H1 (cell line): ENCODE measurements around the gene CDH11. TPM values are rescaled to one million over a fixed set of nuclear protein-coding genes. Genes with fewer than 3 reads are reported as not detected.

ENCODE experiments used
- BCL11A ChIP-seq, 2 experiments: IDR thresholded peaks; one replicate each; pipeline ENCODE4 v1.6.1; 2011; ENCODE audit warnings: low read depth in 2 of 2, low read length in 2 of 2, mild to moderate bottlenecking in 2 of 2
- CEBPB ChIP-seq: IDR thresholded peaks from 2 replicates; pipeline ENCODE4 v1.6.1; 2012; ENCODE audit warnings: low read depth, low read length
- CHD7 ChIP-seq: fragments of 300-600 bp; sonication (generic); IDR thresholded peaks from 2 replicates; pipeline ENCODE4 v1.7.1; 2012; ENCODE audit warnings: low read length, moderate library complexity, mild to moderate bottlenecking, inconsistent platforms; ENCODE audit not compliant: insufficient replicate concordance
- EZH2 ChIP-seq: fragments of 200-600 bp; sonication (generic); IDR thresholded peaks from 2 replicates; pipeline ENCODE4 v1.7.1; 2012; ENCODE audit warnings: low read depth, mild to moderate bottlenecking, moderate library complexity, low read length, inconsistent platforms; ENCODE audit not compliant: severe bottlenecking
- NANOG ChIP-seq: IDR thresholded peaks from 2 replicates; pipeline ENCODE4 v1.6.1; 2011; ENCODE audit warnings: low read length, low read depth, mild to moderate bottlenecking, inconsistent platforms; ENCODE audit not compliant: insufficient read depth, poor library complexity, severe bottlenecking
- RBBP5 ChIP-seq: IDR thresholded peaks from 2 replicates; pipeline ENCODE4 v1.7.1; 2012; ENCODE audit warnings: low read depth, mild to moderate bottlenecking, inconsistent platforms, low read length, moderate library complexity, borderline replicate concordance
- SAP30 ChIP-seq: fragments of 300-600 bp; sonication (generic); IDR thresholded peaks from 2 replicates; pipeline ENCODE4 v1.7.1; 2012; ENCODE audit warnings: low read length, moderate library complexity, mild to moderate bottlenecking, inconsistent platforms; ENCODE audit not compliant: insufficient read depth, insufficient replicate concordance
- SIN3A ChIP-seq, 2 experiments: IDR thresholded peaks in 1 of 2; conservative IDR thresholded peaks in 1 of 2; 2 replicates each; pipeline ENCODE4 v1.6.1; 2011 to 2012; ENCODE audit warnings: low read length in 2 of 2, improper control_type of control experiment in 1 of 2, low read depth in 1 of 2, mild to moderate bottlenecking in 1 of 2
- SP4 ChIP-seq: IDR thresholded peaks from 2 replicates; pipeline ENCODE4 v1.6.1; 2012; ENCODE audit warnings: low read length, inconsistent platforms
- polyA plus RNA-seq, 7 experiments: library from polyadenylated mRNA; depleted of rRNA in 3 of 7; stranded (reverse) in 5 of 7; unstranded in 2 of 7; fragments of >200 nt in 5 of 7; fragments of 200-250 nt in 2 of 7; gene quantifications; 1 replicate in 5 of 7; 2 replicates in 1 of 7; 4 replicates in 1 of 7; pipeline versions ENCODE4 v1.2.1 to v1.2.3, GENCODE V29; 2011 to 2013; ENCODE audit warnings: missing spikeins in 2 of 7, mixed read lengths in 2 of 7
- total RNA-seq: library from RNA; stranded (reverse); fragmentation: NEBNext Ultra II Directional; extraction: Animal tissue kit (Norgen Biotek cat#: 25700); gene quantifications from 2 replicates; pipeline ENCODE4 v1.2.1, GENCODE V29; 2021

CDH11 gene
- total and polyA plus RNA-seq, 2 of the 8 experiments (the other 6 are each of a cell fraction or from before 2014, with no cell fraction given) = 3.3 to 8.4 TPM

DNA sequence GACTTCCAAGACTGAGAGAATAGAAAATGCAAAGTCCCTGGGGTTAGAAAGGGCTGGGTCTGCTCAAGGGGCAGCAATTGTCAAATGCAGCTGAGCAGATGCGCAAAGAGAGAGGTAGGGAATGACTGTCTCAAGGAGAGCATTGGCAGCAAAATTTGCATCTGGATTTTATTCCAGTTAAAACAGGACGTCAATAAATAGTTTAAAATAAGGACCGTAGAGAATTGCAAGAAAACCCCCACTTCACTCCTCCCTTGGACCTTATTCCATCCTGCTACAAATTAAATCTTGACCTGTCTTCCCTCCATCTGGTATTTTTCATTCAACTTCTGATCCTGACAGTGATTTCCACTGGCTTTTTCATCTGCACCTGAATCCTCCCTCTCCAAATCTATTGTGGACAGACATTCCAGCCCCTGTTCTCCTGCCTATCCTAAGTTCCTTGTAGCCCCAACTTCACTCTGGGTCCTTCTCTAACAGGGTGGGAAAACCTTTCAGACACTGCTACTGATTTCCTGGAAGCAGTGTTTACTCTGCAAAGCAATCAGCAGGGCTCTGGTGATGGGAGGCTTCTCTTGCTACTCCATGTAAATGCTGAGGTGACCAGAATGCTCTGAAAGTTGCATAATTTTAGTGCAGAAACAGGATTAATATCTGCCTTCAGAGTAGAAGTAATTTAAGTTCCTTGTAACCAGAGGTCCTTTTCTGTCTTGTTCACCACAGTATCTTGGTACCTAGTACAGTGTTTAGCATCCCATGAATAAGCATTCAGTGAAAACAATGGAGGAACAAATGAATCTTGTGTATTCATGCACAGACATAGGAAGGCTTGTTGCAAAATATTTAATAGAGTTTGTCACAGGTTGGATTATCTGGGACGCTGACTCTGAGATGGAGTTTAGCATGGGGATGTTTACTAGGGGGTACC lies 79.2 kb downstream of the CDH11 start (continued):
- TF ChIP-seq CHD7 = no peak
- TF ChIP-seq RBBP5 = no peak
- TF ChIP-seq EZH2 = no peak
- no peak for TF ChIP-seq SIN3A (conservative IDR thresholded peaks at IDR 0.05 in 1 of 2, IDR thresholded peaks at IDR 0.05 in 1 of 2; ENCODE audit: low read depth in 1 of 2, low read length in 2 of 2)
- no peak for TF ChIP-seq SP4
- TF ChIP-seq CEBPB = no peak
- no peak for TF ChIP-seq NANOG
- TF ChIP-seq SAP30 = no peak
- no peak for TF ChIP-seq BCL11A (IDR thresholded peaks at IDR 0.05; ENCODE audit: low read depth in 2 of 2, low read length in 2 of 2)
